AG04449 (cell line): ENCODE measurements around the gene IDH3A.

Experiments used
- CTCF ChIA-PET: fragments of 350-600 bp; formaldehyde crosslinking; extraction: SDS; loops from one replicate; lab custom pipeline; 2021; ENCODE audit warnings: antibody characterized with exemption; lab: Yijun Ruan, JAX
- POLR2A ChIA-PET: fragments of 400-600, 350-600 bp; formaldehyde crosslinking; extraction: SDS; loops from one replicate; lab custom pipeline; 2020; ENCODE audit warnings: antibody characterized with exemption, inconsistent platforms; lab: Yijun Ruan, JAX
- DNase-seq: peaks from one replicate; pipeline ENCODE4 v3.0.0-alpha.2; 2010; ENCODE audit warnings: low read depth, low spot score
- H3K4me3 ChIP-seq: 2 replicates; pipeline ENCODE4 v1.5.1; 2011; ENCODE audit warnings: low read depth, mild to moderate bottlenecking, control low read depth, low read length
- TF ChIP-seq, protein P1 (sequence below): IDR thresholded peaks from one replicate; pipeline ENCODE4 v1.5.1; 2011; ENCODE audit warnings: mild to moderate bottlenecking, moderate library complexity, low read length, control low read depth, inconsistent platforms; ENCODE audit not compliant: insufficient read depth; ENCODE audit errors: missing control alignments

IDH3A gene

DNA sequence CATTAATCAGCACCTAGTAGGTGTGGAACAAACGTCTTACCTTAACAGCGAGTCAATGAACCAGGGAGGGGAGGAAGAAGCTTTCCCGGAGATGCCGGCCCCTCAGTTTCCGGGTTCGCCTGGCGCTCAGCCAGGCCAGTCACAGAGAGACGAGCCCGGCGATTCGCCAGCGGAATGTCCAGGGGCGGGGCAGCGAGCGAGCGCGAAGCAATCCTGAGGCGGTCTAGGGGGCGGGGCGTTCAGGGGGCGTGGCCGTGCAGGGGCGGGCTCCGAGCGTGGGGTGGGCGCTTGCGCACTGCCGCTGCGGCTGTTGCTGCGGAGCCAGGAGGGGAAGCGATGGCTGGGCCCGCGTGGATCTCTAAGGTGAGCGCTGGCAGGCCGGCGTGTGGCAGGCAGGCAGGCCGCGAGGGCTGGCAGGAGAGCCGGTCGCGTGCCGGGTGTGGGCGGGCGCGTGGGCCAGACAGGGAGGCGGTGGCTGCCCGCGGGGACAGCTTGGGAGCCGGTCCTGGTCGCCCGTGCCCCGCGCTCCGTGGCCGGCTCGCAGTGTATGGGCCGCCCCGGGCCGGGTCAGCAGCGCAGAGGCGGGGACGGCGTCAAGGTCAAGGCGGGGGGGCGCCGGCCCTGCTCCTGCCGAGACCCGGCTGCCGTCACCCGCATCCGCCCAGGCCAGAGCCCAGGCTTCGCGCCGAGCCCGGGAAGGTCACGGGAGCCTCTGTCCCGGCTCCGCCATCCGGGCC, at the start of gene IDH3A:
Gene IDH3A (plus strand): TSS at position 295 of the 737 bp plus-strand sequence. CDS start 42 bp downstream, at position 337.
- ChIA-PET POLR2A (interaction anchor here (0.7 kb wide), 1 partner anchor 10 kb away, joined by 4 read pairs; no protein-coding TSS in a partner anchor), CTCF (interaction anchor here (0.6 to 2.3 kb wide), 10 partner anchors 10 to 272 kb away, joined by 3 to 5 read pairs (median 4); partner anchors contain the start of gene CIB2)
- DNase-seq = peak; percentile 41
- H3K4me3 ChIP-seq = peak within 1 kb of the TSS; percentile 74
- TF ChIP-seq, protein P1, sequence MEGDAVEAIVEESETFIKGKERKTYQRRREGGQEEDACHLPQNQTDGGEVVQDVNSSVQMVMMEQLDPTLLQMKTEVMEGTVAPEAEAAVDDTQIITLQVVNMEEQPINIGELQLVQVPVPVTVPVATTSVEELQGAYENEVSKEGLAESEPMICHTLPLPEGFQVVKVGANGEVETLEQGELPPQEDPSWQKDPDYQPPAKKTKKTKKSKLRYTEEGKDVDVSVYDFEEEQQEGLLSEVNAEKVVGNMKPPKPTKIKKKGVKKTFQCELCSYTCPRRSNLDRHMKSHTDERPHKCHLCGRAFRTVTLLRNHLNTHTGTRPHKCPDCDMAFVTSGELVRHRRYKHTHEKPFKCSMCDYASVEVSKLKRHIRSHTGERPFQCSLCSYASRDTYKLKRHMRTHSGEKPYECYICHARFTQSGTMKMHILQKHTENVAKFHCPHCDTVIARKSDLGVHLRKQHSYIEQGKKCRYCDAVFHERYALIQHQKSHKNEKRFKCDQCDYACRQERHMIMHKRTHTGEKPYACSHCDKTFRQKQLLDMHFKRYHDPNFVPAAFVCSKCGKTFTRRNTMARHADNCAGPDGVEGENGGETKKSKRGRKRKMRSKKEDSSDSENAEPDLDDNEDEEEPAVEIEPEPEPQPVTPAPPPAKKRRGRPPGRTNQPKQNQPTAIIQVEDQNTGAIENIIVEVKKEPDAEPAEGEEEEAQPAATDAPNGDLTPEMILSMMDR = no peak

- POLR2A ChIA-PET = no interaction called here
- TF ChIP-seq, protein P1 = no peak
- no peak for DNase-seq
- CTCF ChIA-PET = interaction anchor here (0.9 to 22.7 kb wide), 5 partner anchors 9 to 142 kb away, joined by 3 to 538 read pairs (median 11); no protein-coding TSS in a partner anchor
- no peak overlapping the region for H3K4me3 ChIP-seq
Observed at GRCh38 chr15:78100886-78101285, 48.3 kb upstream of the IDH3A start.

- H3K4me3 ChIP-seq = no peak overlapping the region
- POLR2A ChIA-PET = no interaction called here
- no peak for DNase-seq
- TF ChIP-seq, protein P1 = no peak
- CTCF ChIA-PET = interaction anchor here (0.9 to 22.7 kb wide), 6 partner anchors 10 to 143 kb away, joined by 3 to 538 read pairs (median 20); partner anchors contain the start of gene SH2D7
Observed at GRCh38 chr15:78101423-78102105, 47.6 kb upstream of the IDH3A start.

DNA sequence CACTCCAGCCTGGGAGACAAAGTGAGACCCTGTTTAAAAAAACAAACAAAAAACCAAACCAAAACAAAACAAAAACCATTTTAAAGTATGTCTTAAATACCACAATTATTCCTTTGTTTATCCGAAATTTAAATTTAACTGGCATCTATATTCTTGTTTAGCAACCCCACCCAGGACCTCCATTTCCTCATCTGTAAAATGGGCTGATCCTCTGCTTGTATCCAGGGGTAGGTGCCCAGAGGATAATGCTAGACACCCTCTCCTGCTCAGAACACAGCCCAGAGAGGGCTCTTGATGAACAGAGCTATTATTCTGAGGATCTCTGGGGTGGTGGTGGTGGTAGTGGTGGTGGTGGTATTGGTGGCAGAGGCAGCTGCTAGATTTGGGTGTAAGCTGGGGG, 47.0 kb upstream of the IDH3A start:
- ChIA-PET CTCF (interaction anchor here (1.4 to 22.7 kb wide), 6 partner anchors 10 to 145 kb away, joined by 3 to 538 read pairs (median 70); partner anchors contain the start of gene SH2D7), POLR2A (no interaction called here)

GRCh38 chr15:78102741-78103140, 46.4 kb upstream of the IDH3A start:
- ChIA-PET CTCF (interaction anchor here (0.7 to 22.7 kb wide), 6 partner anchors 9 to 146 kb away, joined by 3 to 538 read pairs (median 70); partner anchors contain the start of gene SH2D7), POLR2A (no interaction called here)
- no peak overlapping the region for H3K4me3 ChIP-seq
- no peak for DNase-seq
- TF ChIP-seq, protein P1 = no peak

More for the DNA sequence above, 47.0 kb upstream of the IDH3A start:
- H3K4me3 ChIP-seq = no peak overlapping the region
- no peak for DNase-seq
- TF ChIP-seq, protein P1 = no peak
